Progenitor cell of endocrine pancreas (in vitro differentiated cells): ENCODE data around the gene POLD1. TPM values are rescaled to one million over a fixed set of nuclear protein-coding genes. Genes with fewer than 3 reads are reported as not detected.

ENCODE experiments used
- DNase-seq: peaks from one replicate; pipeline ENCODE4 v3.0.0; 2021; ENCODE audit warnings: low spot score; ENCODE audit not compliant: unreplicated experiment
- H3K27ac Mint-ChIP-seq: 2 replicates; pipeline ENCODE4 v1.8.0; 2021; ENCODE audit warnings: mild to moderate bottlenecking, moderate library complexity, mixed read lengths
- H3K27me3 Mint-ChIP-seq: 2 replicates; pipeline ENCODE4 v1.8.0; 2021; ENCODE audit warnings: mixed read lengths
- H3K36me3 Mint-ChIP-seq: 2 replicates; pipeline ENCODE4 v1.8.0; 2022; ENCODE audit warnings: mixed read lengths; ENCODE audit not compliant: insufficient read depth
- H3K4me1 Mint-ChIP-seq: 2 replicates; pipeline ENCODE4 v1.8.0; 2021; ENCODE audit warnings: low read depth, mixed read lengths
- H3K4me3 Mint-ChIP-seq: 2 replicates; pipeline ENCODE4 v1.8.0; 2021; ENCODE audit warnings: low read depth, mild to moderate bottlenecking, moderate library complexity, mixed read lengths
- H3K9me3 Mint-ChIP-seq: 2 replicates; pipeline ENCODE4 v1.8.0; 2021; ENCODE audit warnings: low read depth, mixed read lengths
- CTCF ChIP-seq: fragments of 200-600 bp; sonication (generic); IDR thresholded peaks from one replicate; pipeline ENCODE4 v1.5.0; 2021; ENCODE audit warnings: antibody characterized with exemption, mild to moderate bottlenecking; ENCODE audit not compliant: unreplicated experiment
- total RNA-seq: library from RNA; stranded (reverse); gene quantifications from 2 replicates; pipeline ENCODE4 v1.2.1, GENCODE V29; 2021

POLD1 gene
- total RNA-seq, 1 donor from 2014 or later, result 99.5 TPM

GRCh38 chr19:50431343-50432220 lies 47.4 kb downstream of the POLD1 start:
- no peaks in the 10 kb centered on the region for H3K9me3 Mint-ChIP-seq
- H3K36me3 Mint-ChIP-seq, result no peaks in the 10 kb centered on the region
- peaks cover 40% of the 10 kb centered on the region for H3K27me3 Mint-ChIP-seq
- H3K4me1 Mint-ChIP-seq, result peaks cover 6% of the 10 kb centered on the region
- peak overlapping the region; percentile 82 for H3K4me3 Mint-ChIP-seq
- peak overlapping the region; percentile 95 for H3K27ac Mint-ChIP-seq
- DNase-seq, result peak; percentile 90
- TF ChIP-seq CTCF, result no peak

- Mint-ChIP-seq H3K27me3 (peaks cover 46% of the 10 kb centered on the region), H3K27ac (peak within 1 kb of the TSS; percentile 95), H3K36me3 (no peaks in the 10 kb centered on the region), H3K4me3 (peak within 1 kb of the TSS; percentile 82), H3K4me1 (peaks cover 6% of the 10 kb centered on the region), H3K9me3 (no peaks in the 10 kb centered on the region)
- DNase-seq, result no peak
- TF ChIP-seq CTCF, result peak; percentile 2
Measured at GRCh38 chr19:50432221-50433028, 48.3 kb downstream of the POLD1 start, which contains the start of gene MYBPC2. Gene MYBPC2 (plus strand): TSS chr19:50432892. CDS start chr19:50432954, 62 bp downstream.

- Mint-ChIP-seq H3K36me3 (no peaks in the 10 kb centered on the region), H3K27ac (peak overlapping the region; percentile 7), H3K4me3 (peak overlapping the region; percentile 72), H3K9me3 (no peaks in the 10 kb centered on the region), H3K4me1 (peaks cover 6% of the 10 kb centered on the region), H3K27me3 (peaks cover 53% of the 10 kb centered on the region)
- TF ChIP-seq CTCF, result no peak
- DNase-seq, result no peak
Measured at GRCh38 chr19:50433201-50434180, 49.3 kb downstream of the POLD1 start.

- Mint-ChIP-seq H3K4me1 (peaks cover 6% of the 10 kb centered on the region), H3K9me3 (no peaks in the 10 kb centered on the region), H3K4me3 (peak overlapping the region; percentile 53), H3K27ac (no peak overlapping the region), H3K27me3 (peaks cover 48% of the 10 kb centered on the region), H3K36me3 (no peaks in the 10 kb centered on the region)
- TF ChIP-seq CTCF, result no peak
- no peak for DNase-seq
Measured at GRCh38 chr19:50434525-50434924, 50.4 kb downstream of the POLD1 start.
